NCI-H2029 (cell line): ENCODE measurements around the gene PER3.

Source experiments
- DNase-seq: peaks from one replicate; lab custom pipeline; 2025; lab: John Stamatoyannopoulos, UW

The PER3 gene

GRCh38 chr1:7838714-7839113 is 54.6 kb downstream of the PER3 start:
- DNase-seq, result no peak

GRCh38 chr1:7839526-7839925 is 55.4 kb downstream of the PER3 start:
- no peak for DNase-seq

GRCh38 chr1:7842517-7842916 is 58.4 kb downstream of the PER3 start:
- DNase-seq, result no peak

GRCh38 chr1:7845761-7846160 is 61.7 kb downstream of the PER3 start:
- DNase-seq, result no peak

GRCh38 chr1:7846656-7847055 is 62.6 kb downstream of the PER3 start:
- no peak for DNase-seq

GRCh38 chr1:7847599-7847998 is 63.5 kb downstream of the PER3 start:
- no peak for DNase-seq

GRCh38 chr1:7850786-7851185 is 66.7 kb downstream of the PER3 start:
- no peak for DNase-seq

- DNase-seq, result no peak
Measured at GRCh38 chr1:7852804-7853683, 69.0 kb downstream of the PER3 start, which contains the start of gene UTS2. Gene UTS2, minus strand, starts transcription at chr1:7853065. Its CDS starts 62 bp downstream, at chr1:7853003.

GRCh38 chr1:7853684-7854026 is 69.6 kb downstream of the PER3 start:
- no peak for DNase-seq

GRCh38 chr1:7856345-7856744 is 72.3 kb downstream of the PER3 start:
- DNase-seq, result no peak

GRCh38 chr1:7857000-7857399 is 72.9 kb downstream of the PER3 start:
- DNase-seq, result no peak

- no peak for DNase-seq
Measured at GRCh38 chr1:7857985-7858384, 73.9 kb downstream of the PER3 start.

- no peak for DNase-seq
Measured at GRCh38 chr1:7859406-7859805, 75.3 kb downstream of the PER3 start.

GRCh38 chr1:7860130-7860529 is 76.0 kb downstream of the PER3 start:
- DNase-seq, result no peak

- no peak for DNase-seq
Measured at GRCh38 chr1:7861452-7861851, 77.4 kb downstream of the PER3 start.

- DNase-seq, result no peak
Measured at GRCh38 chr1:7862211-7863060, 78.3 kb downstream of the PER3 start.

GRCh38 chr1:7863756-7864328 is 79.8 kb downstream of the PER3 start:
- DNase-seq, result no peak

- no peak for DNase-seq
Measured at GRCh38 chr1:7865978-7866377, 81.9 kb downstream of the PER3 start.

GRCh38 chr1:7868070-7868780 is 84.1 kb downstream of the PER3 start:
- DNase-seq, result no peak

- DNase-seq, result no peak
Measured at GRCh38 chr1:7869136-7869920, 85.2 kb downstream of the PER3 start.

GRCh38 chr1:7871136-7871535 is 87.0 kb downstream of the PER3 start:
- no peak for DNase-seq
